T-helper 1 cell treated with Interleukin-12 subunit alpha and Interleukin-12 subunit beta and Interleukin-4 antibody, amounts not matched to agents 30 ng/mL and 1 ng/mL, for 36 hours (primary cell): Measurements from ENCODE around the gene B3GNT9. TPM values are rescaled to one million over a fixed set of nuclear protein-coding genes. Genes with fewer than 3 reads are reported as not detected.
"Not testable (repeated sequence)": the region's sequence is repeated elsewhere in the genome, so short reads cannot be mapped to it uniquely, and the experiment has no call there.

Experiments used
- intact Hi-C: fragments of 100-400 bp; cut with micrococcal nuclease; formaldehyde crosslinking; loops from one replicate; pipeline ENCODE4 v1.15.1; 2024
- total RNA-seq: library from RNA; stranded (reverse); gene quantifications from 2 replicates; pipeline ENCODE4 v1.2.3, GENCODE V29; 2022

B3GNT9 gene
- total RNA-seq, 1 donor from 2014 or later: 15.1 TPM

GRCh38 chr16:67122799-67123198 lies 28.0 kb downstream of the B3GNT9 start:
- intact Hi-C loops: not testable (repeated sequence)

GRCh38 chr16:67120025-67120424 lies 30.8 kb downstream of the B3GNT9 start:
- intact Hi-C loops: no loop called here

- intact Hi-C loops: no loop called here
Measured at GRCh38 chr16:67117716-67118115, 33.1 kb downstream of the B3GNT9 start.

- intact Hi-C loops: no loop called here
Measured at GRCh38 chr16:67116388-67117311, 34.1 kb downstream of the B3GNT9 start.

GRCh38 chr16:67115639-67116038 lies 35.2 kb downstream of the B3GNT9 start:
- intact Hi-C loops: no loop called here

GRCh38 chr16:67114793-67115192 lies 36.0 kb downstream of the B3GNT9 start:
- intact Hi-C loops: loop anchor here (5.0 kb wide), 1 partner anchor 368 kb away; the partner anchor contains the start of genes AGRP and ATP6V0D1

GRCh38 chr16:67112591-67113399 lies 38.0 kb downstream of the B3GNT9 start:
- intact Hi-C loops: loop anchor here (5.0 kb wide), 1 partner anchor 370 kb away; the partner anchor contains the start of genes AGRP and ATP6V0D1

- intact Hi-C loops: loop anchor here (5.0 kb wide), 1 partner anchor 370 kb away; the partner anchor contains the start of genes AGRP and ATP6V0D1
Measured at GRCh38 chr16:67111951-67112444, 38.8 kb downstream of the B3GNT9 start.

GRCh38 chr16:67109407-67110135 lies 41.2 kb downstream of the B3GNT9 start, which contains the start of gene PHAF1:
TSS of gene PHAF1 (plus strand) at chr16:67109941. CDS start at chr16:67110176, 235 bp downstream.
- intact Hi-C loops: loop anchor here (1.0 to 5.0 kb wide), 9 partner anchors 8 to 373 kb away; partner anchors contain the start of genes AGRP, ATP6V0D1, B3GNT9 and FBXL8

- intact Hi-C loops: loop anchor here (1.0 to 2.0 kb wide), 8 partner anchors 8 to 132 kb away; partner anchors contain the start of genes B3GNT9, FBXL8, MATCAP1 and TRADD
Measured at GRCh38 chr16:67108931-67109406, 41.8 kb downstream of the B3GNT9 start.

- intact Hi-C loops: loop anchor here (2.0 kb wide), 1 partner anchor 42 kb away; the partner anchor contains the start of gene B3GNT9
Measured at GRCh38 chr16:67108489-67108888, 42.3 kb downstream of the B3GNT9 start.

- intact Hi-C loops: no loop called here
Measured at GRCh38 chr16:67105881-67106280, 44.9 kb downstream of the B3GNT9 start.

GRCh38 chr16:67105246-67105645 lies 45.6 kb downstream of the B3GNT9 start:
- intact Hi-C loops: no loop called here

GRCh38 chr16:67104845-67105244 lies 46.0 kb downstream of the B3GNT9 start:
- intact Hi-C loops: no loop called here

GRCh38 chr16:67104061-67104460 lies 46.7 kb downstream of the B3GNT9 start:
- intact Hi-C loops: no loop called here

- intact Hi-C loops: loop anchor here (1.0 to 2.0 kb wide), 5 partner anchors 8 to 147 kb away; partner anchors contain the start of genes CBFB and PHAF1
Measured at GRCh38 chr16:67101311-67102082, 49.3 kb downstream of the B3GNT9 start.

- intact Hi-C loops: loop anchor here (1.0 to 2.0 kb wide), 5 partner anchors 9 to 146 kb away; partner anchors contain the start of genes CBFB and PHAF1
Measured at GRCh38 chr16:67100569-67101310, 50.1 kb downstream of the B3GNT9 start.

- intact Hi-C loops: no loop called here
Measured at GRCh38 chr16:67098599-67098998, 52.2 kb downstream of the B3GNT9 start.
